NK-92 (cell line): Measurements from ENCODE around the gene KRT6C.

Experiments
- DNase-seq: peaks from one replicate; lab custom pipeline; 2025; ENCODE audit not compliant: unreplicated experiment; lab: John Stamatoyannopoulos, UW

KRT6C gene

GRCh38 chr12:52436000-52436827 is 37.4 kb downstream of the KRT6C start:
- no peak for DNase-seq

DNA sequence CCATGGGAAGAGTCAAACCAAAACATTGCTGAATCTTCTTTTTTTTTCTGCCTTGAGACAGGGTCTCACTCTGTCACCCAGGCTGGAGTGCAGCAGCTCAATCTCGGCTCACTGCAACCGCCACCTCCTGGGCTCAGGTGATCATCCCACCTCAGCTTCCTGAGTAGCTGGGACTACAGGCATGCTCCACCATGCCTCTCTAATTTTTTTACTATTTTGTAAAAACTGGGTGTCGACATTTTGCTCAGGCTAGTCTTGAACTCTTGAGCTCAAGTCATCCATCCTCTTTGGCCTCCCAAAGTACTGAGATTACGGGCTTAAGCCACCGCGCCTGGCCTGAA is 38.0 kb downstream of the KRT6C start:
- no peak for DNase-seq

DNA sequence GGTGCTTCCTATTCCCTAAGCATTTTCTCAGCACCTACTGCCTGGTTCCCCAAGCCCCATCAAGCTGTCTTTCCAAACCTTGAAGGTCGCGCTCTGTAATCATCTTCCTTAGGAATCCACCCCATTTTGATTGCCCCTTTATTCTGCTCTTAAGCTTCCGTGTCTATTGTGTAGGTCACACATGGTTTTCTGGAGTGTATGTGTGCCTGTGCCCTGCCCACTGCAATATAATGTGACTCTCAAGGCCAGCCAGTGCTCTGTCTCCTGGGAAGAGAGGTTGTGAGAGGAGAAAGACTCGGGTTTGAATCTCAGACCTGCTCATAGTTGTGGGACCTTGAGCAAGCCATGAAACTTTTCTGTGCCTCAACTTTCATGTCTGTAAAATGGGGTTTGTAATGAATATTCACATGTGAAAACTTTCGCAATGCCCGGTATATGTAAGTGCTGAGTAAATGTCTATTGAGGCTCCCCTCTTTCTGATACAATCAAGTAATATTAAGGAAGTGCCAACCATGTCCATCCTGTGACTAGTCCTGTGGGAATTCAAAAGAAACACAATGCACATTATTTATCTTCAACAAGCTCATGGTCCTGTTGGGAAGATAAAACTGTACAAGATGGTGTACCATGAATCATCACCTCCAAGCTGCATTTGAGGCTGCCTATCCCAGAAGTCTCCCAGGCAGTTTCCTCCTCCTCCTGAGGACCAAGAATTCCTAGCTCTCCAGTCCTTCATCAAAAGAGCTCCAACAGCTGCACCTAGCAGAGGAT is 38.7 kb downstream of the KRT6C start:
- no peak for DNase-seq

- no peak for DNase-seq
Measured at GRCh38 chr12:52434081-52434733, 39.4 kb downstream of the KRT6C start, which contains the start of gene KRT75. Gene KRT75 (minus strand): TSS chr12:52434371. CDS start chr12:52434304, 67 bp downstream.

- DNase-seq, result no peak
Measured at GRCh38 chr12:52433501-52434080, 40.0 kb downstream of the KRT6C start.

- no peak for DNase-seq
Measured at GRCh38 chr12:52432559-52433207, 40.9 kb downstream of the KRT6C start.

DNA sequence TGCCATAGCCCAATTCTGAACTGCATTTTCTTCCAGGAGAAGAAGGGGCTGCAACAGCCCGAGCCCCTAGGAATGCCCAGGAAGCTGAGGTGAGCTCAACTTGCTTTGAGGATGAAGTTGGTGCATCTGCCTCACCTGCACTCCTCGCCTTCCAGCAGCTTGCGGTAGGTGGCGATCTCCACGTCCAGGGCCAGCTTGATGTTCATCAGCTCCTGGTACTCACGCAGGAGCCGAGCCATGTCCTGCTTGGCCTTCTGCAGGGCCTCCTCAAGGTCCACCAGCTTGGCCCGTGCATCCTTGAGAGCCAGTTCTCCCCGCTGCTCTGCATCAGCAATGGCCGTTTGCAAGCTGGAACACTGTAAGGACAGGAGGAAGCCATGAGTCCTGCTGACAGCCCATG is 45.5 kb downstream of the KRT6C start:
- DNase-seq, result no peak

DNA sequence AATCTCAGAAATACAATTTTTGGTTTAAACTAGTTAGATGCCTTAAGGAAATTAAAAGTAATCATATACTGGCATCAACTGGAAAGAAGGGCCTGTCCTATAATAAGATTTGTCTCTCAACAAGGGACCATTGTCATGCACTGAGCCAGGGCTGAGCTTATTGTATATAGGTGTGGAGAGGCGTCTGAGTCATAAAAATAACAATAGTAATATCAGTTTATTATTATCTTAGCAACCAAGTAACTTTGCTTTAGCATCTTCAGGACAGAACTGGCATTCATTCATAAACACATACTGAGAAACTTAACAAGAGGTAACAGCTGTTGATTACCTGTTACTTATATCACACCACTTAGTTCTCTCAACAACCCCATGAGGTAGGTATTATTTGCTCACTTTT is 46.5 kb downstream of the KRT6C start:
- no peak for DNase-seq

DNA sequence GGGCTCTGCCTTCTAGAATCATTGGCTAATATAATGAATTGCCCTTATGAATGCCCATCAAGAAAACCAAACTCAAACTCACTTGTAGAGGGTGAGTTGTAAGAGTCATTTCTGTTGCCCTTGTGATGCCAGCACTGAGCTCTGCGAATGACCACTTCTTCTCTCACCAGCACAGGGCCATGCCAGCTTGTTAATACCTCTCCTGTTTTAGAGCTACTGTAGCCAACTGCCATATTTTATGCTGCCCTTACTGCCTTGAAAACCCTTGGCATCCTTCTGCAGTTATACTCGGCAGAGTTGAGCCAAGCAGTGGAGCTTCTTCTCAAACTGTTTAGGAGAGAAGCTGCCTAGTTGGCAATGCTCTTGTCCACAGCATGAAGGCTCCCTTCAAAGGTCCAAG is 47.6 kb downstream of the KRT6C start:
- no peak for DNase-seq

GRCh38 chr12:52425466-52425865 is 48.1 kb downstream of the KRT6C start:
- DNase-seq, result no peak

DNA sequence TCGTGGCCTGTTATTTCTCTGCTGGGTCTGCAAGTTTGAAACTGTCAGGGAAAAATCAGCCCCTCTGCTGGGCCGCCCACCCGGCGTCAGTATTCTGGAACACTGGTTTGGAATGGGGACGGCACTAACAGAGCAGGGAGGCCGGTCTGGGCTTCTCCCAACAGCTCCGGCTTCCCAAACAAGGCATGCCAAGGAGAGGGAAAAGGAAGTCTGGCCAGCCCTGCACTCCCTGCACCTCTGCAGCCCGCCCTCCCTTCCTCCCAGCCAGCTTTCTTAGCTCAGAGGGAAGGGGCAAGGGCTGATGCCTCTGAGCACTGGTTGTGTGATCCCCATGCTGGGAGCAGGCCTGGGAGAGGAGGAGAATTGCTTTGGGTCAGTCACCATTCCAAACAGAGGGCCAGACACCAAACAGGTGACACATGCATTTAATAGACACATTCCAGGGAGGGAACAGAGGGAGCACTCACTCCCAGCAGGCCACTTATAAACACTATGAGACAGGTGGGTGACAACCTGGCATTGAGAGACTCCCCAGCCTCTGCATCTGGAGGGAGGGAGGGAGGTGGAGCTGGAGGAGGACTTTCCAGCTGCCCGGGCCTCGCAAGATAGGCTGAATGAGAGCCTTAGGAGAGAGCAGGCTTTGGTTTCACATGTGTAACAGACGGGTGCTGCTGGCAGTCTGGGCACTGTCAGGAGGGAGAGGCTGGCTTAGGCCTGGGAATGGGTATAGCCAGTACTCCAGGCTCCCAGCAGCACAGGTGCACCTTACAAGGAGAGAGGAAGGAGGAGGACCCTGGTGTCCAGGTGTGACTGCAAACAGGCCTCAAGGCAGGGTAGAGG is 49.7 kb downstream of the KRT6C start:
- DNase-seq, result no peak

DNA sequence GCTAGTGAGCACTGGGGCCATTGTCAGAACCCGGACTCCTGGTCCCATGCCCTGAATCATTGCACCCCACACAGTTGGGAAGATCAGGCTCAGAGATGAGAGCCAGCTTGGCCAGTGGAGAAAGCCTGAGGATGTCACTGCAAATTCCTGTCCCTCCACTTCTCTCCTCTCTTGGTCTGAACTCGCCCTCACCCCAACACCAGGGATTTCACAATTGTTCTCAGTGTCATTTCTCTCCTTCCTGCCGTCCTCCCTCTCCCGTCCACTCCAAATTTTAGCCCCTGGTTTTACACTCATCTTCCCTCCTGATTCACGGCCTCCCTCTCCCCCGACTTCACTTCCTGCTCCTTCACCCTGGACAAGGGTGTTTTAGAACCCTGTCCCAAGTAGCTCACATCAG is 50.6 kb downstream of the KRT6C start:
- DNase-seq, result no peak

DNA sequence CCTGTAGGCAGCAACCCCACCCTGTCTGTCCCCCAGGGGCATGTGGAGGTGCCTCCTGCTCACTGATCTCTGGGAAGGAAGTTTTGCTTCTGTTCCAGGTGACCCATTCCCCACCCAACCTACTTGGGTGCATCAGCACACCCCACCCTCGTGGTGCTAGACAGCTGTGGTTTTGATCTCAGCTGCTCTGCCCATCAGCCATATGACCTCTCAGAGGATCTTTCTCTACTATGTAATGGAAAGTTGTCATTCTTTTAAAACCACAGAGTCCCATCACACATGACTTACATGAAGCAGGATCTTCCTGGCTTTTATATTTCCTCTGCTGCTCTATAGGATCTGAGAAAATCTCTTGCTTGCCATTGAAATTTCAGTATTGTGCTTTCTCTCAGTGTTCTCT is 53.9 kb downstream of the KRT6C start:
- DNase-seq, result no peak

- no peak for DNase-seq
Measured at GRCh38 chr12:52418576-52419110, 55.0 kb downstream of the KRT6C start.
